Measurements from ENCODE around the gene DYNLT1.
A peak's percentile ranks its signal among the peaks of the same experiment; 100 is the strongest.

- TF ChIP-seq CTCF (IDR thresholded peaks at IDR 0.05) (no peak), POLR2A (IDR thresholded peaks at IDR 0.05) (peak; percentile 99), EP300 (IDR thresholded peaks at IDR 0.05; ENCODE audit: low read depth) (no peak), POLR2AphosphoS5 (IDR thresholded peaks at IDR 0.05) (peak; percentile 99)
These were observed at the start of gene DYNLT1 for GRCh38 chr6:158644231-158645063.
